ENCODE measurements around the gene MBNL2. TPM values are rescaled to one million over a fixed set of nuclear protein-coding genes. Genes with fewer than 3 reads are reported as not detected.

The MBNL2 gene
- total RNA-seq, 4 donors from 2014 or later = 92.8 to 132 (median 101) TPM

DNA sequence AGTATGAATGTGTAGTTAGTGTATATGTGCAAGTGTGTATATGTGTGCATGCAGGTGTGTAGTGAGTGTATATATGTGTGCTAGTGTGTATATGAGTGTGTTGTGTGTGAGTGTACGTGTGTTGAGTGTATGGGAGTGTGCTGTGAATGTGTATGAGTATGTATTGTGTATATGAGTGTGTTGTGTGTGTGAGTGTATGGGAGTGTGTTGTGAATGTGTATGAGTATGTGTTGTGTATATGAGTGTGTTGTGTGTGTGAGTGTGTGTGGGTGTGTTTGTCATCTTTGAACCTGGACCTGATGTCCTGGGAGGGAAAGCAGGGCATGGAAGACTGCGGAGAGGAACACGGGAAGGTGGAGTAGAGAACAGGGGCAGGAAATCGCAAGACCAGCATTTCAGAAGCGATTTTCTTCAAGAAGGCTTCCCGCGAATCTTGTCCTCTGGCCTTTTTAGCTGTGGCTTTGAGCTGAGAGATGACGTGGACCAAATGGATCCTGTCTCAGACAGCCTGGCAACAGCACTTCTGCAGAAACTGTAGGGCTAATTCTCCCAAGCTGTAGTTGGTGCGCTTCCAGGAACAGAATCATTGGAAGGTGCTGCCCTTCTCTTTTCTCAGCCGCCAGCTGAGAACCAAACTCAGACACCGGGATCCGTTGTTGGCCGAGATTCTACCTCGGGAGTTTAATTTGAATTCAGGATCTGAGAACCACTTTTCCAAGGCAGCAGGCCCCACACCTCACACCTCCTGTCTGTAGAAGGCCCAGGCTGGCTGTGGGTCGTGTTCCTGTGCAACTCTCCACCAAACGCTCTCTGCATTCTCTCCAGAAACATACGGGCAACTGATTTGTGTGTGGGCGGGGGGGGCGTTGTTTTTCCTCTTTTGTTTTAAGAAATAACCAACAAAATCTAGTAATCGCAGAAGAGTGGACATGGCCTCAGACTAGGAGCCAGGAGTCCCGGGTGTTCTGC is 117.2 kb downstream of the MBNL2 start:
- WGBS = 31% methylated on average over 17 of the region's 21 CpGs
- no peaks in the 10 kb centered on the region for H3K27me3 ChIP-seq
- no peaks in the 10 kb centered on the region for H3K9me3 ChIP-seq
- peak overlapping the region; percentile 9 to 19 (median 18) for H3K4me3 ChIP-seq
- H3K4me1 ChIP-seq = peaks cover 42 to 83% (median 78%) of the 10 kb centered on the region in 4 donors
- peaks cover 0 to 34% (median 20%) of the 10 kb centered on the region in 4 donors for H3K36me3 ChIP-seq
- no peak for DNase-seq (ENCODE audit: extremely low spot score)
- TF ChIP-seq EP300 (IDR thresholded peaks at IDR 0.05) (no peak), POLR2AphosphoS5 (IDR thresholded peaks at IDR 0.05) (peak; percentile 75 to 82), POLR2A (IDR thresholded peaks at IDR 0.05; ENCODE audit: low read depth) (no peak)
- intact Hi-C loops (cut with DNase I) = loop anchor here (2.0 kb wide), 1 partner anchor 117 kb away; the partner anchor contains the start of gene MBNL2
- peak overlapping the region; percentile 83 to 86 (median 84) for H3K27ac ChIP-seq (replicated peaks in 1 of 4)

DNA sequence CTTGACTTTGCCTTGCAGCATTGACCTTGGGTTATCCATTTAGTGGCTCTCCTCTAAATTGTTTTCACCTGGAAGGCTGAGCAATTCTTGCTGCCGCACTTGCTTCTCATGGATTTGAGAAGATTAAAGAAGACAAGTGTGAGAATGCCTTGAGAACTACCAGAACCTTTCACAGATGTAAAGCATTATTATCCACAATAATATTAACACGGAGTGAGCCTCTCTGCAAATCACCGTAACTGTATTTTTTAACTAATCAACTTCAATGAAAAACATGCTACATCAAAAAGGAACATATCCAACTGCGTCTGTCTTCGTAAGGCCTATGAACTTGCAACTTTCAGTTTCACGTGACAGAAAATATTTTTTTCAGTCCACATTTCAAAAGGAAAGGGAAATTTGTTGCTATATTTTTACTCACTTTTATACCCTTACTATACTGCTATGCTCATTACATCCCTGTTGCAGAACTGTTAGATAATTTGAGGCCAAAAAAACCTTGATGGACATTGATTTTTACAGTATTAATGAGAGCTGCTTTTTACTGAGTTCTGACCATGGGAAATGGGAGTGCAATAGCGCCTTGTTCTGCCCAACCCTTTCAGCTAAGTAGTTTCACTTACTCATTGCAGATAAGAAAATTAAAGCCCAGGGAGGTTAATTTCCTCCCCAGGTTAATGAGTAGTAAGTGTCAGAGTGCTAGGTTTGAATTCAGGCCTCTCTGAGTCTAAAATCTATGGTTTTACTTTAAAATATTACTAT is 118.0 kb downstream of the MBNL2 start:
- Histone ChIP-seq H3K9me3 (no peaks in the 10 kb centered on the region), H3K4me3 (peak overlapping the region in 3 of 4 donors; percentile 9 to 19 (median 17)), H3K27ac (replicated peaks in 1 of 4) (peak overlapping the region; percentile 83 to 86 (median 84)), H3K4me1 (peaks cover 43 to 83% (median 78%) of the 10 kb centered on the region in 4 donors), H3K27me3 (no peaks in the 10 kb centered on the region), H3K36me3 (peaks cover 0 to 30% (median 20%) of the 10 kb centered on the region in 4 donors)
- DNase-seq (ENCODE audit: extremely low spot score) = no peak
- intact Hi-C loops (cut with DNase I) = loop anchor here (2.0 kb wide), 1 partner anchor 117 kb away; the partner anchor contains the start of gene MBNL2
- no peak for TF ChIP-seq POLR2AphosphoS5 (IDR thresholded peaks at IDR 0.05)
- no peak for TF ChIP-seq EP300 (IDR thresholded peaks at IDR 0.05)
- TF ChIP-seq POLR2A (IDR thresholded peaks at IDR 0.05; ENCODE audit: low read depth) = no peak
- TF ChIP-seq, protein P1, sequence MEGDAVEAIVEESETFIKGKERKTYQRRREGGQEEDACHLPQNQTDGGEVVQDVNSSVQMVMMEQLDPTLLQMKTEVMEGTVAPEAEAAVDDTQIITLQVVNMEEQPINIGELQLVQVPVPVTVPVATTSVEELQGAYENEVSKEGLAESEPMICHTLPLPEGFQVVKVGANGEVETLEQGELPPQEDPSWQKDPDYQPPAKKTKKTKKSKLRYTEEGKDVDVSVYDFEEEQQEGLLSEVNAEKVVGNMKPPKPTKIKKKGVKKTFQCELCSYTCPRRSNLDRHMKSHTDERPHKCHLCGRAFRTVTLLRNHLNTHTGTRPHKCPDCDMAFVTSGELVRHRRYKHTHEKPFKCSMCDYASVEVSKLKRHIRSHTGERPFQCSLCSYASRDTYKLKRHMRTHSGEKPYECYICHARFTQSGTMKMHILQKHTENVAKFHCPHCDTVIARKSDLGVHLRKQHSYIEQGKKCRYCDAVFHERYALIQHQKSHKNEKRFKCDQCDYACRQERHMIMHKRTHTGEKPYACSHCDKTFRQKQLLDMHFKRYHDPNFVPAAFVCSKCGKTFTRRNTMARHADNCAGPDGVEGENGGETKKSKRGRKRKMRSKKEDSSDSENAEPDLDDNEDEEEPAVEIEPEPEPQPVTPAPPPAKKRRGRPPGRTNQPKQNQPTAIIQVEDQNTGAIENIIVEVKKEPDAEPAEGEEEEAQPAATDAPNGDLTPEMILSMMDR (IDR thresholded peaks at IDR 0.05) = no peak
- 40% methylated on average over 7 of the region's 7 CpGs for WGBS

DNA sequence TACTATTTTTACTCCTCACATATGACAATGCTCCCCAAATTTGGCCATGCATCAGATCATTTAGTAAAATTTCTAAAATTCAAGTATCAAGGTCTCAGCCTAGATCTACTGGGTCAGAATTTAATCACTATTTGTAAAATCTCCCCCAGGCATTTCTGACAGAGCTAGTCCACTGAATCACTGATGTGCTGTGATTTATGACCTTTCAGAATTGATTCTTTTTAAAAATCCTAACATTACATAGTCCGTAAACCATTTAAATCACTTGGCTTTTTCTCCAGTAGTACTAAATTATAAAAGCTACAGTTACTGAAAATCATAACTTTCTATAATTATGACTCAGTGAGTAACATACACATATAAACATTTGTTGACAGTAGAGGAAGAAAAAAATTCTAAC is 119.0 kb downstream of the MBNL2 start:
- TF ChIP-seq, protein P1 (IDR thresholded peaks at IDR 0.05) = no peak
- TF ChIP-seq POLR2AphosphoS5 (IDR thresholded peaks at IDR 0.05) (no peak), POLR2A (IDR thresholded peaks at IDR 0.05; ENCODE audit: low read depth) (no peak), EP300 (IDR thresholded peaks at IDR 0.05) (no peak)
- H3K4me3 ChIP-seq = no peak overlapping the region
- H3K36me3 ChIP-seq = peaks cover 0 to 30% (median 17%) of the 10 kb centered on the region in 4 donors
- DNase-seq (ENCODE audit: extremely low spot score) = no peak
- no peaks in the 10 kb centered on the region for H3K9me3 ChIP-seq
- 57% methylated on average over 1 of the region's 1 CpG for WGBS
- H3K27ac ChIP-seq (replicated peaks in 1 of 4) = peak overlapping the region; percentile 83 to 86 (median 84)
- intact Hi-C loops (cut with DNase I) = no loop called here
- peaks cover 38 to 80% (median 71%) of the 10 kb centered on the region in 4 donors for H3K4me1 ChIP-seq
- H3K27me3 ChIP-seq = no peaks in the 10 kb centered on the region

DNA sequence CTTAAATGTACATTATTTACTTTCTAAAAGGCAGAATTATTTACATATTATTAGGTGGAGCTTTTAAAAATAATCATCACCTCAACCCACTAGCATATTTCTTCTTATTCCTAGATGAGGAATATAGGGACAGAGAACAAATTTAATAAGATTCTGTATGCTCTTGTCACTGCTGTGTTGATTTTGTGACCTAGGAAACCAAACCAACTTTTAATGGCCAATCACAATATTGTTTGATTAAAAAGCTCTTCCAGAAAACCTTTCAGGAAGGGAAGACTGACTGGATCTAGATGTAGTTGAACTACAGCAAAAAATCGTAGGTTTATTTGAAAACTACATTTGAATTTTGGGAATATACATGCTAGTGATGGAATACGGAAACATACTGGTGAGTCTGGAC is 120.0 kb downstream of the MBNL2 start:
- Histone ChIP-seq H3K27me3 (no peaks in the 10 kb centered on the region), H3K36me3 (peaks cover 7 to 34% (median 20%) of the 10 kb centered on the region in 4 donors), H3K4me1 (peaks cover 38 to 81% (median 71%) of the 10 kb centered on the region in 4 donors), H3K9me3 (no peaks in the 10 kb centered on the region), H3K4me3 (no peak overlapping the region), H3K27ac (replicated peaks in 1 of 4) (peak overlapping the region; percentile 7 to 86 (median 84))
- no peak for DNase-seq (ENCODE audit: extremely low spot score)
- no peak for TF ChIP-seq POLR2AphosphoS5 (IDR thresholded peaks at IDR 0.05)
- TF ChIP-seq POLR2A (IDR thresholded peaks at IDR 0.05; ENCODE audit: low read depth) = no peak
- no peak for TF ChIP-seq EP300 (IDR thresholded peaks at IDR 0.05)
- TF ChIP-seq, protein P1 (IDR thresholded peaks at IDR 0.05) = no peak
- intact Hi-C loops (cut with DNase I) = no loop called here
- 51% methylated on average over 2 of the region's 2 CpGs for WGBS
